ENCODE results near the gene SLC6A6.

Gene SLC6A6

GRCh38 chr3:14402304-14402811 lies at the start of gene SLC6A6:
Gene SLC6A6 (plus strand): TSS chr3:14402606. CDS start chr3:14443635, 41,029 bp downstream.
- peak; percentile 90 to 92 (median 91) for DNase-seq (ENCODE audit: low read depth in 3 of 3)

GRCh38 chr3:14353502-14353901 lies 48.9 kb upstream of the SLC6A6 start:
- DNase-seq (ENCODE audit: low read depth in 3 of 3), result no peak

- no peak for DNase-seq (ENCODE audit: low read depth in 3 of 3)
These were observed 44.9 kb upstream of the SLC6A6 start for GRCh38 chr3:14357463-14357862.

- DNase-seq (ENCODE audit: low read depth in 3 of 3), result no peak
These were observed 43.8 kb upstream of the SLC6A6 start for GRCh38 chr3:14358426-14359211.

- no peak for DNase-seq (ENCODE audit: low read depth in 3 of 3)
These were observed 43.1 kb upstream of the SLC6A6 start for GRCh38 chr3:14359348-14359747.

- DNase-seq (ENCODE audit: low read depth in 3 of 3), result no peak
These were observed 42.1 kb upstream of the SLC6A6 start for GRCh38 chr3:14360123-14360881.

GRCh38 chr3:14361068-14361677 lies 41.2 kb upstream of the SLC6A6 start:
- DNase-seq (ENCODE audit: low read depth in 3 of 3), result no peak

- DNase-seq (ENCODE audit: low read depth in 3 of 3), result no peak
These were observed 39.5 kb upstream of the SLC6A6 start for GRCh38 chr3:14362890-14363289.

- DNase-seq (ENCODE audit: low read depth in 3 of 3), result no peak
These were observed 39.0 kb upstream of the SLC6A6 start for GRCh38 chr3:14363379-14363778.

GRCh38 chr3:14363991-14364390 lies 38.4 kb upstream of the SLC6A6 start:
- no peak for DNase-seq (ENCODE audit: low read depth in 3 of 3)

GRCh38 chr3:14364580-14365292 lies 37.7 kb upstream of the SLC6A6 start:
- DNase-seq (ENCODE audit: low read depth in 3 of 3), result no peak

GRCh38 chr3:14366248-14366647 lies 36.2 kb upstream of the SLC6A6 start:
- DNase-seq (ENCODE audit: low read depth in 3 of 3), result no peak

GRCh38 chr3:14366915-14367823 lies 35.2 kb upstream of the SLC6A6 start:
- no peak for DNase-seq (ENCODE audit: low read depth in 3 of 3)

GRCh38 chr3:14368146-14368545 lies 34.3 kb upstream of the SLC6A6 start:
- no peak for DNase-seq (ENCODE audit: low read depth in 3 of 3)

- no peak for DNase-seq (ENCODE audit: low read depth in 3 of 3)
These were observed 33.5 kb upstream of the SLC6A6 start for GRCh38 chr3:14368885-14369284.

- no peak for DNase-seq (ENCODE audit: low read depth in 3 of 3)
These were observed 32.4 kb upstream of the SLC6A6 start for GRCh38 chr3:14369675-14370669.

- DNase-seq (ENCODE audit: low read depth in 3 of 3), result no peak
These were observed 31.5 kb upstream of the SLC6A6 start for GRCh38 chr3:14370720-14371572.

Measured in stimulated activated CD4-positive, alpha-beta T cell treated with anti-CD3 and anti-CD28 coated beads, TNF-alpha, amount 100 ng/mL, for 4 hours (primary cell).